CD4-positive, alpha-beta memory T cell (primary cell): ENCODE measurements around the gene SYNGR1. TPM values are rescaled to one million over a fixed set of nuclear protein-coding genes. Genes with fewer than 3 reads are reported as not detected.

Experiments used
- CTCF ChIA-PET: fragments of 350-600 bp; sonication (Branson Sonifier 250); formaldehyde crosslinking; loops from one replicate; lab custom pipeline; 2021; ENCODE audit warnings: inconsistent platforms; ENCODE audit not compliant: partially characterized antibody; lab: Charles Lee
- POLR2A ChIA-PET: fragments of 350-600 bp; sonication (Branson Sonifier 250); formaldehyde crosslinking; loops from one replicate; lab custom pipeline; 2021; ENCODE audit not compliant: partially characterized antibody; lab: Charles Lee
- DNase-seq, 5 donors: peaks; one replicate each; pipeline versions ENCODE4 v3.0.0 to v3.0.0-alpha.2; 2020 to 2022; ENCODE audit warnings: mixed read lengths in 1 of 5
- H3K27ac ChIP-seq: one replicate; pipeline ENCODE4 v1.7.0; 2013; ENCODE audit warnings: low read depth, low read length
- H3K27me3 ChIP-seq: 2 replicates; pipeline ENCODE4 v1.7.0; 2013; ENCODE audit warnings: mild to moderate bottlenecking, low read length, moderate library complexity; ENCODE audit not compliant: insufficient read depth
- H3K36me3 ChIP-seq: 2 replicates; pipeline ENCODE4 v1.7.0; 2013; ENCODE audit warnings: mild to moderate bottlenecking, low read length, moderate library complexity; ENCODE audit not compliant: insufficient read depth
- H3K4me1 ChIP-seq: 2 replicates; pipeline ENCODE4 v1.7.0; 2013; ENCODE audit warnings: mild to moderate bottlenecking, low read length, moderate library complexity; ENCODE audit not compliant: insufficient read depth
- H3K4me3 ChIP-seq, 2 donors: one replicate each; pipeline ENCODE4 v1.7.0; 2013; ENCODE audit warnings: low read length in 2 of 2, mild to moderate bottlenecking in 1 of 2
- H3K9me3 ChIP-seq, 2 donors: one replicate each; pipeline ENCODE4 v1.7.0; 2013; ENCODE audit warnings: low read length in 2 of 2, control low read depth in 1 of 2; ENCODE audit not compliant: control insufficient read depth in 1 of 2
- H3K27ac Mint-ChIP-seq, 7 donors: one replicate each; pipeline ENCODE4 v1.8.0; 2020 to 2021; ENCODE audit warnings: mixed read lengths in 7 of 7, mild to moderate bottlenecking in 6 of 7, inconsistent platforms in 3 of 7, moderate library complexity in 3 of 7
- H3K27me3 Mint-ChIP-seq, 2 donors: one replicate each; pipeline ENCODE4 v1.8.0; 2020 to 2021; ENCODE audit warnings: mixed read lengths in 2 of 2
- H3K36me3 Mint-ChIP-seq, 2 donors: one replicate each; pipeline ENCODE4 v1.8.0; 2020 to 2021; ENCODE audit warnings: mixed read lengths in 2 of 2, inconsistent platforms in 1 of 2, mild to moderate bottlenecking in 1 of 2
- H3K4me1 Mint-ChIP-seq, 4 donors: one replicate each; pipeline ENCODE4 v1.8.0; 2020 to 2021; ENCODE audit warnings: mixed read lengths in 4 of 4, mild to moderate bottlenecking in 1 of 4
- H3K4me3 Mint-ChIP-seq, 8 donors: one replicate each; pipeline ENCODE4 v1.8.0; 2020 to 2021; ENCODE audit warnings: mixed read lengths in 8 of 8, mild to moderate bottlenecking in 7 of 8, moderate library complexity in 6 of 8, inconsistent platforms in 3 of 8
- H3K9me3 Mint-ChIP-seq, 8 donors: one replicate each; pipeline ENCODE4 v1.8.0; 2020 to 2021; ENCODE audit warnings: mixed read lengths in 8 of 8, mild to moderate bottlenecking in 5 of 8, inconsistent platforms in 3 of 8, moderate library complexity in 1 of 8
- intact Hi-C: fragments of 100-400 bp; cut with micrococcal nuclease; formaldehyde crosslinking; loops from one replicate; pipeline ENCODE4 v1.15.1; 2023
- polyA plus RNA-seq, 2 donors: library from polyadenylated mRNA; unstranded; fragments of 300-500 nt; fragmentation: Illumina TruSeq; gene quantifications; one replicate each; pipeline ENCODE4 v1.2.3, GENCODE V29; 2021
- total RNA-seq, 2 experiments: library from RNA; stranded (reverse); gene quantifications; one replicate each; pipeline ENCODE4 v1.2.3, GENCODE V29; 2021

Gene SYNGR1
- total and polyA plus RNA-seq, 4 experiments from 2014 or later: 0.30 to 0.62 TPM; not detected in 2

DNA sequence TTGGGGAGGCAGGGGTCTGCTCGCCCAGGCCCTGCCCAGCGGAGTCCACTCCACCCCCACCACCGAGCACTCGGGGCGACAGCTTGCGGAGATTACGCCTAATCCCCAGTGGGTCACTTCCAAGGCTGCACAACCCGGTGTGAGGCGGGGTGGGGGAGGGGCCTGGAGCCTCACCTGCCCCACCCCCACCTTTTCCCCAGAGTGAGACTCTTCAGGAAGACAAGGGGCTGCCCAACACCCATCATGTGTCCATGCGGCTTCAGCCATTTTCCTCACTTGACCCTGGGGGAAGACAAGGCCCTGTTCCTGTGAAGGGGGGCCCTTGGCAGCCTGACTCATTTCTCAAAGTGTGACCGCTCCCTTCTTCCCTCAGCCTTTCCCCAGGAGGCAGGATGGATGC lies 12.5 kb downstream of the SYNGR1 start:
- H3K27ac Mint-ChIP-seq: no peak overlapping the region
- POLR2A ChIA-PET: no interaction called here
- no peaks in the 10 kb centered on the region for H3K27me3 ChIP-seq
- no peak overlapping the region for H3K27ac ChIP-seq
- no peaks in the 10 kb centered on the region for H3K27me3 Mint-ChIP-seq
- no peak overlapping the region for H3K4me3 Mint-ChIP-seq
- H3K4me3 ChIP-seq: no peak overlapping the region
- H3K36me3 ChIP-seq: no peaks in the 10 kb centered on the region
- no peaks in the 10 kb centered on the region for H3K9me3 ChIP-seq
- intact Hi-C loops: no loop called here
- CTCF ChIA-PET: no interaction called here
- H3K4me1 Mint-ChIP-seq: peaks cover 0 to 3% (median under 1%) of the 10 kb centered on the region in 4 donors
- no peaks in the 10 kb centered on the region for H3K9me3 Mint-ChIP-seq
- H3K36me3 Mint-ChIP-seq: no peaks in the 10 kb centered on the region
- no peak for DNase-seq
- no peaks in the 10 kb centered on the region for H3K4me1 ChIP-seq

DNA sequence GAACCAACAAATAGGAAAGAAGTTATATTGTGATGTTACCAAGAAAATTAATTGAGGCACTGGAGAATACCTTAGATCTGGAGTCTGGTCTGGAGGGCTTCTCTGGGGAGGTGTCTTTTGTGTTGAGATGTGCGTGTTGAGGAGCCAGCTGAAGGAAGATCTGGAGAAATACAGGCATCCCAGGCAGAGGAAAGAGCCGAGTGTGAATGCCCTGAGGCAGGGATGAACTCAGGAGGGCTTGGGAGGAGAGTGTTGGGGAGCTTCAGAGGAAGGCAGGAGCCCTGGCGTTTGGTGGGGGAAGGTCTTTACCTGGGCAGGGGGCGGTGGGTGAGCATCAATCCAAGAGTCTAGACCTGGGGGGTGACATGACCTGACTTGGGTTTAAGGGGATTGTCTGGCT lies 13.1 kb downstream of the SYNGR1 start:
- no peaks in the 10 kb centered on the region for H3K36me3 Mint-ChIP-seq
- POLR2A ChIA-PET: no interaction called here
- no peak overlapping the region for H3K4me3 Mint-ChIP-seq
- CTCF ChIA-PET: no interaction called here
- H3K9me3 Mint-ChIP-seq: no peaks in the 10 kb centered on the region
- no peak for DNase-seq
- Histone ChIP-seq H3K4me3 (no peak overlapping the region), H3K36me3 (no peaks in the 10 kb centered on the region), H3K27me3 (no peaks in the 10 kb centered on the region), H3K27ac (no peak overlapping the region), H3K9me3 (no peaks in the 10 kb centered on the region), H3K4me1 (no peaks in the 10 kb centered on the region)
- H3K27me3 Mint-ChIP-seq: no peaks in the 10 kb centered on the region
- peaks cover 0 to 3% (median under 1%) of the 10 kb centered on the region in 4 donors for H3K4me1 Mint-ChIP-seq
- intact Hi-C loops: no loop called here
- H3K27ac Mint-ChIP-seq: peak overlapping the region in 1 of 7 donors; percentile 59

DNA sequence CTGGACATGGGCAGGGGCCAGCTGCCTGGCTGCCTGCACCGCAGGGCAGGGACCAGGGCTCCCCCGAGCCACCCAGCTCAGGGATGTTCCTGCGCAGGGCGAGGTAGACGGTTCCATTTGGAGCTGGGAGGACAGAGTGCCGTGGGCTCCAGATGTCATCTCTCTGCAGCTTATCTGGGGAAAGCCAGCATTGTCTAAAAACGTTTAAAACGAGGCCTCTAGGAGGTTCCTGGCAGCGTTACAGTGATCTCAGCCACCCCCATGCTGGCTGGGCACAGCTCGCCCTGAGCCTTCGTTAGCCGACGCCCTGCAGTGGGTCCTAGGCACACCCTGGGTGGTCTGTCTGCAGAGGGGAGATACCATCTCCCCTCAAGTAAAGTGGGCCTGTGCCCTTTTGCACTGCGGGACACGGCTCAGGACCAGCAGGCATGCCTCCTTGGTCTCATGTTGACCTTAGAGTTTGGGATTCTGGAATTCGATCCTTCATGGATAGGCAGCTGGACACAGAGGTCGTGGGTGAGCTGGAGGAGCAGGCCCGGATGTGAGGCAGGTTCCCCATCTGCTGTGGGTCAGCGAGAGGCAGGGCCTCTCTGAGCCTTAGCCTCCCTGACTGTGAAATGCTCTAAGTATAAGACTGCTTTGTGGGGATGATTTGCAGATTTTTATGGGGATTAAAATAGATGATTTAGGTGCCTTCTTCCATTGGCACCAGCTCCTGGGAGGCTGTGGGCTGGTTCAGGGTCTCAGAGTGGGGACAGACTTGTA lies 14.1 kb downstream of the SYNGR1 start:
- ChIA-PET POLR2A (no interaction called here), CTCF (no interaction called here)

DNA sequence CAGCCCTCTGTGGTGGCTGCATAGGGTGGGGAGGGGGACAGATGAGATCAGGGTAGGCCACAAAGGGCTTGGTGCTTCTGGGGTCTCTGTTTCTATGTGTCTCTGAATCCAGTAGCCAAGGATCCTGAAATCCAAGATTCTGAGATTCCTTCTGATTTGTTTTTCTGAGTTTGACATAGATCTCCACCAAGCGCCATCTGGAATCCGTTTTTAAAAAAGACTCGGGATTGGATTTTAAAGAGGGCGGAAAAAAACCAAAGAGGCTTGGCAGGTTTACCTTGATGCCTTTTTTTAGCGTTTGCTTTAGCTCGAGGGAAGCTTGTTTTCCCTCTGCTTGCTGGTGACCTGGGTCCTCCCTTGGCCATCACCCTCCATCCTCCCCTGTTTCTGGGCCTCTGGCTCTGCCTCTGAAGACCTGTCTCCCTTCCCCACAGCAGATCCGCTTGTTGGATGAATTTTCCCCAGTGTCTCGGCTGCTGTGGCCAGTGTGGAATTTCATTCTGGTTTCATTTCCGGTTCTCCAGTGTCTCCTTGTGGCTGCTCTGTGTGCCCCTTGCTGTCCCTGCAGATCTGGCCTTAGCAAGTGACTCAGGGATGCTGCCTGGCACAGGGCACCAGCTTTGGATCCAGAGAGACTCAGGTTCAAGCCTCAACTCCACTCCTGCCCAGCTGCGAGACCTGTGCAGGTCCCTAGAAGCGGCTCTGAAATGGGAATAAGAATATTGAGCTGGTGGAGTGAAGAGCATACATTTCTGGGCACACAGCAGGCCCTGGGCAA lies 15.1 kb downstream of the SYNGR1 start:
- Histone ChIP-seq H3K9me3 (no peaks in the 10 kb centered on the region), H3K27me3 (no peaks in the 10 kb centered on the region), H3K4me1 (no peaks in the 10 kb centered on the region), H3K4me3 (no peak overlapping the region), H3K36me3 (no peaks in the 10 kb centered on the region), H3K27ac (no peak overlapping the region)
- ChIA-PET CTCF (no interaction called here), POLR2A (no interaction called here)
- Mint-ChIP-seq H3K4me3 (no peak overlapping the region), H3K36me3 (no peaks in the 10 kb centered on the region), H3K4me1 (peaks cover 0 to 3% (median under 1%) of the 10 kb centered on the region in 4 donors), H3K27ac (no peak overlapping the region), H3K9me3 (no peaks in the 10 kb centered on the region), H3K27me3 (no peaks in the 10 kb centered on the region)
- no peak for DNase-seq
- intact Hi-C loops: no loop called here

More for the DNA sequence above, 14.1 kb downstream of the SYNGR1 start:
- Mint-ChIP-seq H3K36me3 (no peaks in the 10 kb centered on the region), H3K27me3 (no peaks in the 10 kb centered on the region), H3K4me3 (no peak overlapping the region), H3K4me1 (peaks cover 0 to 3% (median under 1%) of the 10 kb centered on the region in 4 donors), H3K9me3 (no peaks in the 10 kb centered on the region), H3K27ac (peak overlapping the region in 3 of 7 donors; percentile 27 to 63 (median 55))
- no peaks in the 10 kb centered on the region for H3K4me1 ChIP-seq
- H3K9me3 ChIP-seq: no peaks in the 10 kb centered on the region
- no peak overlapping the region for H3K4me3 ChIP-seq
- H3K36me3 ChIP-seq: no peaks in the 10 kb centered on the region
- DNase-seq: no peak
- H3K27ac ChIP-seq: no peak overlapping the region
- no peaks in the 10 kb centered on the region for H3K27me3 ChIP-seq
- intact Hi-C loops: no loop called here

DNA sequence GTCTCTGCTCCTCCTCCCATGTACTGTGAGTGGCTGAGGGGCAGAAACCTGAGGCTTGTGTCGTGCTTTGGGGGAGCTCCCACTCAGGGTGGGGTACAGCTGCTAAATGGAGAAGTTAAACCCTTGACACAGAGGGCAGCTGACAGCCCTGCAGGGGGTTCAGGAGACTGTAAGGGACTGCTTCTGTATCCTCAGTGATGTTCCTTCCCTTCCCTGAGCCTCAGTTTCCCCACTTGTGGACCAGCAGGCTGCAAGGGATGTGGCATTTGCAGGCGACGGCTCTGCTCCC lies 15.6 kb downstream of the SYNGR1 start:
- no peaks in the 10 kb centered on the region for H3K36me3 ChIP-seq
- Mint-ChIP-seq H3K27ac (no peak overlapping the region), H3K4me3 (no peak overlapping the region), H3K27me3 (no peaks in the 10 kb centered on the region), H3K4me1 (peaks cover 0 to 3% (median under 1%) of the 10 kb centered on the region in 4 donors), H3K9me3 (no peaks in the 10 kb centered on the region), H3K36me3 (no peaks in the 10 kb centered on the region)
- intact Hi-C loops: no loop called here
- no peaks in the 10 kb centered on the region for H3K9me3 ChIP-seq
- POLR2A ChIA-PET: no interaction called here
- H3K4me1 ChIP-seq: no peaks in the 10 kb centered on the region
- H3K4me3 ChIP-seq: no peak overlapping the region
- H3K27ac ChIP-seq: no peak overlapping the region
- DNase-seq: no peak
- CTCF ChIA-PET: no interaction called here
- no peaks in the 10 kb centered on the region for H3K27me3 ChIP-seq

DNA sequence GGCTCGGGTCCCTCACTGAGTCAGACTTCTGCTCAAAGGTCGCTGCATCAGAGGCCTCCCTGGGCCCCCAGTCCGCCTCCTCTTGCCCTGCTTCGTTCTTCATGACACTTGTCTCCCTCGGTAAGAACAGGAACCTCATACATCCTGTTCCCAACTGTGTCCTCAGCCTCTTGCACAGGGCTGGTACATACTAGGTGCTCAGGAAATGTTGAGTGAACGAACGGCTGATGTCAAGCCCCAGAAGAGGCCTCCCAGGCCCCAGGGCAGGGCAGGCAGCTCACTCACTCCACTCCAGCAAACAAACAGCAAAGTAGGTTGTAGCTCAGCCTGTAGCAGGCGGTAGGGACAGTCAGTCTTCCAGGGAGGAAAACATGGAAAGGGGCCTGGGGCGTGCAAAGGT lies 17.2 kb downstream of the SYNGR1 start:
- intact Hi-C loops: no loop called here
- H3K9me3 ChIP-seq: no peaks in the 10 kb centered on the region
- H3K36me3 ChIP-seq: no peaks in the 10 kb centered on the region
- no peak overlapping the region for H3K27ac ChIP-seq
- Mint-ChIP-seq H3K4me1 (peaks cover 0 to 3% (median under 1%) of the 10 kb centered on the region in 4 donors), H3K27me3 (no peaks in the 10 kb centered on the region), H3K4me3 (no peak overlapping the region), H3K27ac (peak overlapping the region in 2 of 7 donors; percentile 8 to 71), H3K9me3 (peaks cover 0 to 3% (median 0%) of the 10 kb centered on the region in 8 donors), H3K36me3 (no peaks in the 10 kb centered on the region)
- H3K4me3 ChIP-seq: no peak overlapping the region
- no peaks in the 10 kb centered on the region for H3K4me1 ChIP-seq
- no peaks in the 10 kb centered on the region for H3K27me3 ChIP-seq
- ChIA-PET POLR2A (no interaction called here), CTCF (no interaction called here)
- DNase-seq: no peak

DNA sequence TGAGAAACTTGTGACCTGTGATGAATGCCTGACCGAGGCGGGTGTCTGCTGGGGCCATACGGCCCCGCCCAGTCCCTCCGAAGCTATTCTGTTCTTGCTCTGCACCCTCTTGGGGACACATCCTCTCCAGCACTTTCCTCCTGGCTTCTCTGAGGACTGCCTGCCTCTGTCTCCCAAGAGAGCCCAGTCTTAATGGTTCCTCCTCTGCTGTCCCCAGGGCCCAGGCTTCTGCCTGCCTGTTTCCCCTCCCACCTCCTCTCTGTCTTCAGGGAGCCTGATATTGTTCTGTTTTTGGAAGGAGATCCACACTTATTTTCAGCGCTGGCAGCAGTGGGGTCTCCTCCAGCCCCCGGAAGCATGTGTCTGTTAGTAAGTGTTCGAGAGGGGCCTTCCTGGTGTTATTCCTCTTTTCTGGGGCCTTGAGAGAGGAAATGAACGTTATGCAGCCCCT lies 18.7 kb downstream of the SYNGR1 start:
- no peaks in the 10 kb centered on the region for H3K27me3 ChIP-seq
- Mint-ChIP-seq H3K27me3 (no peaks in the 10 kb centered on the region), H3K27ac (no peak overlapping the region), H3K4me3 (no peak overlapping the region), H3K9me3 (peaks cover 0 to 3% (median 0%) of the 10 kb centered on the region in 8 donors), H3K36me3 (no peaks in the 10 kb centered on the region), H3K4me1 (peaks cover 0 to 2% (median 0%) of the 10 kb centered on the region in 4 donors)
- ChIA-PET CTCF (no interaction called here), POLR2A (no interaction called here)
- DNase-seq: no peak
- no peaks in the 10 kb centered on the region for H3K4me1 ChIP-seq
- H3K4me3 ChIP-seq: no peak overlapping the region
- intact Hi-C loops: no loop called here
- H3K9me3 ChIP-seq: no peaks in the 10 kb centered on the region
- no peak overlapping the region for H3K27ac ChIP-seq
- no peaks in the 10 kb centered on the region for H3K36me3 ChIP-seq
